ENCODE data around the gene B3GNT7.

GRCh38 chr2:231390667-231391066, 4.8 kb upstream of the B3GNT7 start:
- TF ChIP-seq CTCF (IDR thresholded peaks at IDR 0.05) = no peak
- TF ChIP-seq EZH2 (IDR thresholded peaks at IDR 0.05) = no peak

Data from neural progenitor cell (in vitro differentiated cells).